ENCODE measurements around the gene BGLAP.
"Not testable (repeated sequence)": the region's sequence is repeated elsewhere in the genome, so short reads cannot be mapped to it uniquely, and the experiment has no call there.

Gene BGLAP

GRCh38 chr1:156213644-156213966, 28.4 kb upstream of the BGLAP start (continued):
- TF ChIP-seq CREB5 (CRISPR knock-in tag; IDR thresholded peaks at IDR 0.05; ENCODE audit: low read depth) (no peak), GLIS3 (CRISPR knock-in tag; IDR thresholded peaks at IDR 0.05) (no peak), ESRRG (CRISPR knock-in tag; IDR thresholded peaks at IDR 0.05) (no peak), ZFP30 (CRISPR knock-in tag; IDR thresholded peaks at IDR 0.05) (no peak), TOX (CRISPR knock-in tag; IDR thresholded peaks at IDR 0.05; ENCODE audit: borderline replicate concordance) (no peak), ARNTL (CRISPR knock-in tag; IDR thresholded peaks at IDR 0.05; ENCODE audit: borderline replicate concordance, low read depth) (no peak), BACH2 (CRISPR knock-in tag; IDR thresholded peaks at IDR 0.05; ENCODE audit: borderline replicate concordance) (no peak)

GRCh38 chr1:156214024-156214748, 27.8 kb upstream of the BGLAP start:
- no peak for TF ChIP-seq CREB5 (CRISPR knock-in tag; IDR thresholded peaks at IDR 0.05; ENCODE audit: low read depth)
- peak; percentile 79; the same call in 1 of the 2 replicates for TF ChIP-seq TOX (CRISPR knock-in tag; IDR thresholded peaks at IDR 0.05; ENCODE audit: borderline replicate concordance)
- ATAC-seq, result peak; percentile 14

- ATAC-seq, result not testable (repeated sequence)
Observed at GRCh38 chr1:156216361-156217086, 25.5 kb upstream of the BGLAP start.

GRCh38 chr1:156217871-156218270, 24.1 kb upstream of the BGLAP start:
- TF ChIP-seq BACH2 (CRISPR knock-in tag; IDR thresholded peaks at IDR 0.05; ENCODE audit: borderline replicate concordance) (no peak), ZFP30 (CRISPR knock-in tag; IDR thresholded peaks at IDR 0.05) (no peak), ESRRG (CRISPR knock-in tag; IDR thresholded peaks at IDR 0.05) (no peak), ZNF70 (CRISPR knock-in tag; IDR thresholded peaks at IDR 0.05) (no peak), ZNF565 (CRISPR knock-in tag; conservative IDR thresholded peaks at IDR 0.05; ENCODE audit: low read depth) (no peak), PATZ1 (CRISPR knock-in tag; IDR thresholded peaks at IDR 0.05; ENCODE audit: borderline replicate concordance) (no peak), TSHZ2 (CRISPR knock-in tag; IDR thresholded peaks at IDR 0.05) (no peak), ARNTL (CRISPR knock-in tag; IDR thresholded peaks at IDR 0.05; ENCODE audit: borderline replicate concordance, low read depth) (no peak), CREB5 (CRISPR knock-in tag; IDR thresholded peaks at IDR 0.05; ENCODE audit: low read depth) (no peak), GLIS3 (CRISPR knock-in tag; IDR thresholded peaks at IDR 0.05) (no peak), ZFP3 (CRISPR knock-in tag; IDR thresholded peaks at IDR 0.05) (no peak), TCF4 (CRISPR knock-in tag; IDR thresholded peaks at IDR 0.05; ENCODE audit: borderline replicate concordance) (no peak), CSRNP3 (CRISPR knock-in tag; IDR thresholded peaks at IDR 0.05) (no peak), TOX (CRISPR knock-in tag; IDR thresholded peaks at IDR 0.05; ENCODE audit: borderline replicate concordance) (no peak), SNAI2 (CRISPR knock-in tag; IDR thresholded peaks at IDR 0.05) (no peak), CSDC2 (CRISPR knock-in tag; IDR thresholded peaks at IDR 0.05) (no peak)
- ATAC-seq, result no peak

All from SK-N-SH treated with all-trans-retinoic acid at 6 μM for 48 hours (cell line).